Neural progenitor cell (in vitro differentiated cells): ENCODE measurements around the gene OR2W1.

ENCODE experiments used
- EZH2 ChIP-seq: fragments of 200-600 bp; sonication (generic); IDR thresholded peaks from 2 replicates; pipeline ENCODE4 v1.6.1; 2017; ENCODE audit warnings: antibody characterized with exemption, mild to moderate bottlenecking, moderate library complexity
- TF ChIP-seq, protein P1 (sequence below): fragments of 200-600 bp; sonication (generic); IDR thresholded peaks from 2 replicates; pipeline ENCODE4 v1.5.1; 2017; ENCODE audit warnings: antibody characterized with exemption, mild to moderate bottlenecking

DNA sequence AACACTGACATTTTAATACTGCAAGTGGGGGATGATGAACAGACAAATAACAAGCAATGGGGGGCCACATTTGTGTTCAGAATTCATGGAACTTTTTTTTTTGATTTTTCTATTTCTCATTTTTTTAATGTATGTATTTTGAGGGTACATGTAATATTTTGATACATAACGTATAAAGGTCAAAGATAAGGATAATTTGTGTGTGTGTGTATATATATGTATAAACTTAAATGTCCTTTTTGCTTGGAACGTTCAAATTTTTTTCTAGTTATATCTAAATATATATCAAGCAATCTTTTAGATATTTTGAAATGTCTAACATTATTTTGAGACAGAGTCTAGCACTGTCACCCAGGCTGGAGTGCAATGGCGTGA, 27.6 kb downstream of the OR2W1 start:
- TF ChIP-seq, protein P1, sequence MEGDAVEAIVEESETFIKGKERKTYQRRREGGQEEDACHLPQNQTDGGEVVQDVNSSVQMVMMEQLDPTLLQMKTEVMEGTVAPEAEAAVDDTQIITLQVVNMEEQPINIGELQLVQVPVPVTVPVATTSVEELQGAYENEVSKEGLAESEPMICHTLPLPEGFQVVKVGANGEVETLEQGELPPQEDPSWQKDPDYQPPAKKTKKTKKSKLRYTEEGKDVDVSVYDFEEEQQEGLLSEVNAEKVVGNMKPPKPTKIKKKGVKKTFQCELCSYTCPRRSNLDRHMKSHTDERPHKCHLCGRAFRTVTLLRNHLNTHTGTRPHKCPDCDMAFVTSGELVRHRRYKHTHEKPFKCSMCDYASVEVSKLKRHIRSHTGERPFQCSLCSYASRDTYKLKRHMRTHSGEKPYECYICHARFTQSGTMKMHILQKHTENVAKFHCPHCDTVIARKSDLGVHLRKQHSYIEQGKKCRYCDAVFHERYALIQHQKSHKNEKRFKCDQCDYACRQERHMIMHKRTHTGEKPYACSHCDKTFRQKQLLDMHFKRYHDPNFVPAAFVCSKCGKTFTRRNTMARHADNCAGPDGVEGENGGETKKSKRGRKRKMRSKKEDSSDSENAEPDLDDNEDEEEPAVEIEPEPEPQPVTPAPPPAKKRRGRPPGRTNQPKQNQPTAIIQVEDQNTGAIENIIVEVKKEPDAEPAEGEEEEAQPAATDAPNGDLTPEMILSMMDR, result no peak
- TF ChIP-seq EZH2, result no peak
